ENCODE data around the gene MYLK2.

DNA sequence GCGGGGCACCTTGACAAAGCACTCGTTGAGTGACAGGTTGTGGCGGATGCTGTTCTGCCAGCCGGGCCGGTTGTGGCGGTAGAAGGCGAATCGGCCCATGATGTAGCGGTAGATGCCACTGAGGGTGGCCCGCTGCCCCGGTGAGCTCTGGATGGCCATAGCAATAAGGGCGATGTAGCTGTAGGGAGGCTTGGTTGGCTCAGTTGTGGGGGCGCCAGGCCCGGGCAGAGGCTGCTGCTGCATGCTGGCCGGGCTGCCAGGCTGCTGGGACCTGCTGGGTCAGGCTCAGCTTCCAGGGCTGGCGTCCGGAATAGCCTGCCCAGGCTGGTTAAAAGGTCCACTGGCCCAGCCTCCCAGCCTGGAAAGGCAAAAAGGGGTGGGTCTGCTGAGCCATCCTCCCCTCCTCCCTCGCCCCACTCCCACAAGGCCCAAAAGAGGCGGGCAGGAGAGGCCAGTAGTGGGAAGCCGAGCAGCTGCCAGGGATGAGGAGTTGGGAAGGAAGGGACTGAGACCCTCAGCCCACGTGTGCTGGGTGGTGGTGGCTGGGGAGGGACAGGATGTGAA lies 26.2 kb downstream of the MYLK2 start, which contains the start of gene FOXS1:
- TF ChIP-seq, protein P1, sequence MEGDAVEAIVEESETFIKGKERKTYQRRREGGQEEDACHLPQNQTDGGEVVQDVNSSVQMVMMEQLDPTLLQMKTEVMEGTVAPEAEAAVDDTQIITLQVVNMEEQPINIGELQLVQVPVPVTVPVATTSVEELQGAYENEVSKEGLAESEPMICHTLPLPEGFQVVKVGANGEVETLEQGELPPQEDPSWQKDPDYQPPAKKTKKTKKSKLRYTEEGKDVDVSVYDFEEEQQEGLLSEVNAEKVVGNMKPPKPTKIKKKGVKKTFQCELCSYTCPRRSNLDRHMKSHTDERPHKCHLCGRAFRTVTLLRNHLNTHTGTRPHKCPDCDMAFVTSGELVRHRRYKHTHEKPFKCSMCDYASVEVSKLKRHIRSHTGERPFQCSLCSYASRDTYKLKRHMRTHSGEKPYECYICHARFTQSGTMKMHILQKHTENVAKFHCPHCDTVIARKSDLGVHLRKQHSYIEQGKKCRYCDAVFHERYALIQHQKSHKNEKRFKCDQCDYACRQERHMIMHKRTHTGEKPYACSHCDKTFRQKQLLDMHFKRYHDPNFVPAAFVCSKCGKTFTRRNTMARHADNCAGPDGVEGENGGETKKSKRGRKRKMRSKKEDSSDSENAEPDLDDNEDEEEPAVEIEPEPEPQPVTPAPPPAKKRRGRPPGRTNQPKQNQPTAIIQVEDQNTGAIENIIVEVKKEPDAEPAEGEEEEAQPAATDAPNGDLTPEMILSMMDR (conservative IDR thresholded peaks at IDR 0.05) = no peak
- no peak for TF ChIP-seq ZFX (IDR thresholded peaks at IDR 0.05)
